ENCODE measurements around the gene ANO1. TPM values are rescaled to one million over a fixed set of nuclear protein-coding genes. Genes with fewer than 3 reads are reported as not detected.

Gene ANO1
- total and polyA plus RNA-seq, 2 of the 8 experiments (the other 6 are each of a cell fraction or from before 2014, with no cell fraction given), result 4.7 to 5.0 TPM

- CTCF ChIA-PET (ENCODE audit: partially characterized antibody), result interaction anchor here (0.6 to 2.8 kb wide), 11 partner anchors 14 to 1617 kb away, joined by 3 to 12 read pairs (median 3); no protein-coding TSS in a partner anchor
- H3K79me2 ChIP-seq (ENCODE audit: control insufficient read depth in 1 of 2, insufficient read depth in 2 of 2, low read length in 2 of 2), result no peaks in the 10 kb centered on the region
- H2BK5ac ChIP-seq (ENCODE audit: low read depth, low read length), result no peak overlapping the region
- 84% methylated on average over 3 of the region's 11 CpGs; no CpG with 5 or more reads in 1 of the 2 experiments for WGBS, 2 experiments (ENCODE audit: extremely low coverage in 1 of 2, insufficient coverage in 1 of 2, insufficient read length in 1 of 2, insufficient replicate concordance in 2 of 2, low coverage in 1 of 2, low lambda C conversion rate in 2 of 2, missing lambda C conversion rate in 1 of 2)
- H2AFZ ChIP-seq (ENCODE audit: low read length), result no peak overlapping the region
- POLR2A ChIA-PET (ENCODE audit: partially characterized antibody), result no interaction called here
- no peak overlapping the region for H2AK5ac ChIP-seq (ENCODE audit: low read depth, low read length)
- H3K18ac ChIP-seq (ENCODE audit: extremely low read depth, low read length), result no peak overlapping the region
- FAIRE-seq, result no peak
- H2BK20ac ChIP-seq (ENCODE audit: low read length), result no peak overlapping the region
- H3K56ac ChIP-seq (replicated peaks; ENCODE audit: insufficient read length, low read depth, low read length), result no peak overlapping the region
- no peak overlapping the region for H4K5ac ChIP-seq (ENCODE audit: insufficient read length, low read depth, low read length)
- H2BK12ac ChIP-seq (ENCODE audit: low read depth, low read length), result no peak overlapping the region; the same call in 1 of the 2 replicates
- no peaks in the 10 kb centered on the region for H3K79me1 ChIP-seq (ENCODE audit: low read depth, low read length)
- no peak overlapping the region for H2BK15ac ChIP-seq (ENCODE audit: low read length)
- H4K91ac ChIP-seq (replicated peaks; ENCODE audit: insufficient read length, low read length), result no peak overlapping the region
- no peak for DNase-seq (ENCODE audit: low read depth in 1 of 2, low spot score in 2 of 2)
- no peak overlapping the region for H3K4me3 ChIP-seq (ENCODE audit: extremely low read depth in 1 of 4, insufficient read depth in 2 of 4, low read depth in 3 of 4, low read length in 4 of 4)
- no peaks in the 10 kb centered on the region for H3K9me3 ChIP-seq (ENCODE audit: insufficient read depth in 2 of 2, low read depth in 1 of 2, low read length in 1 of 2)
- H3K36me3 ChIP-seq (ENCODE audit: control insufficient read depth in 2 of 4, insufficient read depth in 4 of 4, low read length in 3 of 4), result no peaks in the 10 kb centered on the region
- 0 out of 2 replicates have a peak, but pooled peaks cover 3% of the 10 kb centered on the region for H3K23me2 ChIP-seq (ENCODE audit: low read depth, low read length)
- H3K23ac ChIP-seq (ENCODE audit: insufficient read length), result no peak overlapping the region
- no peak overlapping the region for H4K8ac ChIP-seq (ENCODE audit: extremely low read depth, insufficient read depth, low read length)
- no peak overlapping the region for H3K27ac ChIP-seq (ENCODE audit: low read depth, low read length)
- H2BK120ac ChIP-seq (replicated peaks; ENCODE audit: low read depth, low read length), result no peak overlapping the region
- H3K9ac ChIP-seq (replicated peaks in 1 of 4; ENCODE audit: extremely low read depth in 1 of 4, low read depth in 3 of 4, low read length in 3 of 4), result no peak overlapping the region
- no peak overlapping the region for H3K4me2 ChIP-seq (ENCODE audit: insufficient read depth in 1 of 2, low read depth in 2 of 2, low read length in 2 of 2)
- peaks cover 0 to 10% (median 5%) of the 10 kb centered on the region in 4 experiments; a peak in 4 of 7 replicates for H3K4me1 ChIP-seq (replicated peaks in 1 of 4; ENCODE audit: control insufficient read depth in 3 of 4, insufficient read depth in 4 of 4, low read length in 3 of 4)
- H3K4ac ChIP-seq (replicated peaks; ENCODE audit: insufficient read length, low read depth, low read length), result no peak overlapping the region
- H4K20me1 ChIP-seq (replicated peaks in 1 of 2; ENCODE audit: control insufficient read depth in 1 of 2, insufficient read depth in 2 of 2, low read length in 2 of 2), result no peaks in the 10 kb centered on the region
- no peak overlapping the region for H3K14ac ChIP-seq (ENCODE audit: insufficient read length)
- H3K27me3 ChIP-seq (replicated peaks in 1 of 4; ENCODE audit: control insufficient read depth in 3 of 4, extremely low read depth in 1 of 4, insufficient read depth in 3 of 4, low read length in 3 of 4), result no peaks in the 10 kb centered on the region
- no peak for TF ChIP-seq KDM1A (IDR thresholded peaks at IDR 0.05; ENCODE audit: borderline replicate concordance, low read length)
- TF ChIP-seq ATF2 (IDR thresholded peaks at IDR 0.05; ENCODE audit: low read length), result no peak
- TF ChIP-seq POLR2A (IDR thresholded peaks at IDR 0.05; ENCODE audit: control extremely low read depth in 1 of 2, low read depth in 2 of 2, low read length in 2 of 2), result no peak
- TF ChIP-seq KDM5A (IDR thresholded peaks at IDR 0.05; ENCODE audit: low read length), result no peak
- no peak for TF ChIP-seq EP300 (IDR thresholded peaks at IDR 0.05; ENCODE audit: borderline replicate concordance in 1 of 2, low read depth in 2 of 2, low read length in 2 of 2)
- TF ChIP-seq HDAC6 (IDR thresholded peaks at IDR 0.05; ENCODE audit: low read depth, low read length), result no peak
- TF ChIP-seq EZH2 (IDR thresholded peaks at IDR 0.05; ENCODE audit: low read depth, low read length, severe bottlenecking), result no peak
- TF ChIP-seq JUN (IDR thresholded peaks at IDR 0.05; ENCODE audit: low read depth, low read length), result no peak
- TF ChIP-seq JUND (IDR thresholded peaks at IDR 0.05; ENCODE audit: low read length), result no peak
- no peak for TF ChIP-seq HDAC2 (IDR thresholded peaks at IDR 0.05; ENCODE audit: borderline replicate concordance in 1 of 2, low read depth in 2 of 2, low read length in 2 of 2)
These were observed 26.8 kb downstream of the ANO1 start for GRCh38 chr11:70104961-70105360.
